ENCODE results near the gene KCNMB4.

DNA sequence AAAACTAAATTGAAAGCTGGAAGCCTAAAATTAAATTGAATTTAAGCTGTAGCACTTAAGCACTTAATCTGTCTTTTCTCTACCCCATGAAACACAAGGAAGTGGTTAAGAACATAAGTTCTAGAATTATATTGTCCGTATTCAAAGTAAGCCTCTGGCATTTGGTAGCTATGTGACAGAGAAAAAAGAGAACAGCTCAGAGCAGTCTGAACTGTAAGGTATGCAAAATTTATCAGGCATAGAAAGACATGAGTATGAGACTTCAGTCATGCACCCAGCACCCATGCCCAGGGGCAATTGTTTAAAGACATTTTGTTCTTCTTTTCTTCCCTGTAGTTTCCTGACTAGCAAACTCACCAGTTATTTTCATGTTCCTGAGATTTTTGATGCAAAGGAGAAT lies 116.7 kb downstream of the KCNMB4 start:
- TF ChIP-seq, protein P1, sequence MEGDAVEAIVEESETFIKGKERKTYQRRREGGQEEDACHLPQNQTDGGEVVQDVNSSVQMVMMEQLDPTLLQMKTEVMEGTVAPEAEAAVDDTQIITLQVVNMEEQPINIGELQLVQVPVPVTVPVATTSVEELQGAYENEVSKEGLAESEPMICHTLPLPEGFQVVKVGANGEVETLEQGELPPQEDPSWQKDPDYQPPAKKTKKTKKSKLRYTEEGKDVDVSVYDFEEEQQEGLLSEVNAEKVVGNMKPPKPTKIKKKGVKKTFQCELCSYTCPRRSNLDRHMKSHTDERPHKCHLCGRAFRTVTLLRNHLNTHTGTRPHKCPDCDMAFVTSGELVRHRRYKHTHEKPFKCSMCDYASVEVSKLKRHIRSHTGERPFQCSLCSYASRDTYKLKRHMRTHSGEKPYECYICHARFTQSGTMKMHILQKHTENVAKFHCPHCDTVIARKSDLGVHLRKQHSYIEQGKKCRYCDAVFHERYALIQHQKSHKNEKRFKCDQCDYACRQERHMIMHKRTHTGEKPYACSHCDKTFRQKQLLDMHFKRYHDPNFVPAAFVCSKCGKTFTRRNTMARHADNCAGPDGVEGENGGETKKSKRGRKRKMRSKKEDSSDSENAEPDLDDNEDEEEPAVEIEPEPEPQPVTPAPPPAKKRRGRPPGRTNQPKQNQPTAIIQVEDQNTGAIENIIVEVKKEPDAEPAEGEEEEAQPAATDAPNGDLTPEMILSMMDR (IDR thresholded peaks at IDR 0.05) = no peak
- TF ChIP-seq POLR2A (IDR thresholded peaks at IDR 0.05) = no peak

All from right lobe of liver (tissue), 4 donors.